Cardiac fibroblast (primary cell): ENCODE measurements around the gene APOL6.
"Not testable (repeated sequence)": the region's sequence is repeated elsewhere in the genome, so short reads cannot be mapped to it uniquely, and the experiment has no call there.

Experiments used
- DNase-seq, 2 donors: peaks; one replicate each; pipeline versions ENCODE4 v3.0.0 to v3.0.0-alpha.2; 2010; ENCODE audit warnings: low read depth in 2 of 2
- H3K4me3 ChIP-seq, 2 donors: replicated peaks in 1 of 2; 1 replicate in 1 of 2; 2 replicates in 1 of 2; pipeline ENCODE4 v1.5.1; 2011; ENCODE audit warnings: low read depth in 2 of 2, low read length in 2 of 2, mild to moderate bottlenecking in 2 of 2, moderate library complexity in 1 of 2
- TF ChIP-seq, protein P1 (sequence below): IDR thresholded peaks from one replicate; pipeline ENCODE4 v1.5.1; 2011; ENCODE audit warnings: low read depth, mild to moderate bottlenecking, low read length, inconsistent platforms

The APOL6 gene

GRCh38 chr22:35697142-35697541 is 48.9 kb downstream of the APOL6 start:
- TF ChIP-seq, protein P1, sequence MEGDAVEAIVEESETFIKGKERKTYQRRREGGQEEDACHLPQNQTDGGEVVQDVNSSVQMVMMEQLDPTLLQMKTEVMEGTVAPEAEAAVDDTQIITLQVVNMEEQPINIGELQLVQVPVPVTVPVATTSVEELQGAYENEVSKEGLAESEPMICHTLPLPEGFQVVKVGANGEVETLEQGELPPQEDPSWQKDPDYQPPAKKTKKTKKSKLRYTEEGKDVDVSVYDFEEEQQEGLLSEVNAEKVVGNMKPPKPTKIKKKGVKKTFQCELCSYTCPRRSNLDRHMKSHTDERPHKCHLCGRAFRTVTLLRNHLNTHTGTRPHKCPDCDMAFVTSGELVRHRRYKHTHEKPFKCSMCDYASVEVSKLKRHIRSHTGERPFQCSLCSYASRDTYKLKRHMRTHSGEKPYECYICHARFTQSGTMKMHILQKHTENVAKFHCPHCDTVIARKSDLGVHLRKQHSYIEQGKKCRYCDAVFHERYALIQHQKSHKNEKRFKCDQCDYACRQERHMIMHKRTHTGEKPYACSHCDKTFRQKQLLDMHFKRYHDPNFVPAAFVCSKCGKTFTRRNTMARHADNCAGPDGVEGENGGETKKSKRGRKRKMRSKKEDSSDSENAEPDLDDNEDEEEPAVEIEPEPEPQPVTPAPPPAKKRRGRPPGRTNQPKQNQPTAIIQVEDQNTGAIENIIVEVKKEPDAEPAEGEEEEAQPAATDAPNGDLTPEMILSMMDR = no peak
- DNase-seq = no peak
- H3K4me3 ChIP-seq = no peak overlapping the region

DNA sequence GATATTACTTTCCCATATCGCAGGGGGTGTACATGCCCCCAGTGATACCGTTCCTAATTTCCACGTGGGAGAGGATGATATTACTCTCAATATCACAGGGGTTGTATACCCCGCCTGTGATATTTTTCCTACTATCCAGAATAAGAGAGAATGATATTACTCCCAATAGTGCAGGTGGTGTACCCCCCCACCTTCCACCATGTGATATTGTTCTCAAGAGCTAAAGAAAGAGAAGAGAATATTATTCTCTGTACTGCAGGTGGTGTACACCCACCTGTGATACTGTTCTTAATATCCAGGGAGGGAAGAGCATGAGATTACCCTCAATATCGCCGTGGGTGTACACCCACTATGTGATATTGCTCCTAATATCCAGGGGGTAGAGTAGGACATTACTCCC is 51.6 kb downstream of the APOL6 start:
- DNase-seq, H3K4me3 ChIP-seq: not testable (repeated sequence)

DNA sequence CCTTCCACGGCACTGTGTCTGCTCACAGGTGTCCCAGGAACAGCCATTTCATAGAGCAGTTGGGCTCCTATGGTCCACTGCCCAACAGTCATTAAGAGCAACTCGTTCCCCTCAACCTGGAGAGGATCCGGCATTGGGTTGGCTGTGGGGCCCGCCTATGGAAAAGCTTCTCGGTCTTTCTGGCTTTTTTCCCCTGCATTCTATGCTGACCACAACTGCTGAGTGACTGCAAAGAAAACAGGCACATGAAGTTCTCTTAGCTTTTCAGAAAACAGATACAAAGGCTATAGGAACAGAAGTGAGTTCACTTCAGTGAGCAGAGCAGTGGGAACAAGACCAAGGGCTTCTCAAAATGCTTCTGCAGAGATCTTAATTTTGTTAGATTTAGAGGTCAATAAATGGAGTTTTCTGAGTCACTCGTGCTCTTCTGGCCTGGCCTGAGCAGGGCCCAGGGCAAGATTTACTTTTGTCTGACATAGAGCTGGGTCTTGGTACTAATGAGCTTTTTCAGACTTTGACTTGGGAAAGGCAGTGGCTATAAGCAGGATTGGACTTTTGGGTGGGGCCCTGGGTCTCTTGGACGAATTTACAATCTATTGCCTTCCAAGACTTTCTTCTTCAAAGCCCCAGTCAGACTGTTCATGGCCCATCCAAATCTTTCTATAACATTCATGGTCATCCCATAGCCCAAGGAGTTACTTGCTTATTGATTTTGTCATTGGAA is 55.8 kb downstream of the APOL6 start:
- TF ChIP-seq, protein P1 = no peak
- H3K4me3 ChIP-seq = no peak overlapping the region
- peak in 1 of 2 donors; percentile 38 for DNase-seq

DNA sequence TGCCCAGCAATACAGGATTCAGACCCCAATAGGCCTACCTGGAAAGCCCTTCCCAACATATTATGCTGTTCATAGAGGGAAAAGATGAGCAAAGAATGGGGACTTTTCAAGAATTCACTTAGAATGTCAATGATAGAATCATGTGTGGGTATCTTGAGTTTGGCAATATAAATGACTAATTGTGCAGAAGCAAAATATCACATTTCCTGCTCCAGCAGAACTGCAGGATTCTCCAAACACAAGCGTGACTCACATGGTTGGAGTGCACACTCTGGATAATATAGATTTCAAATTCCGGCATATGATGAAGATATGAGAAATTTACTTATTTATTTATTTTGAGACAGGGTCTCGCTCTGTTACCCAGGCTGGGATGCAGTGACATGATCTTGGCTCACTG is 56.9 kb downstream of the APOL6 start:
- DNase-seq = peak; percentile 84 to 88
- no peak overlapping the region for H3K4me3 ChIP-seq

GRCh38 chr22:35708453-35708852 is 60.2 kb downstream of the APOL6 start:
- no peak overlapping the region for H3K4me3 ChIP-seq
- peak; percentile 34 to 60 for DNase-seq
- TF ChIP-seq, protein P1 = no peak

More for the DNA sequence above, 56.9 kb downstream of the APOL6 start:
- TF ChIP-seq, protein P1 = no peak

DNA sequence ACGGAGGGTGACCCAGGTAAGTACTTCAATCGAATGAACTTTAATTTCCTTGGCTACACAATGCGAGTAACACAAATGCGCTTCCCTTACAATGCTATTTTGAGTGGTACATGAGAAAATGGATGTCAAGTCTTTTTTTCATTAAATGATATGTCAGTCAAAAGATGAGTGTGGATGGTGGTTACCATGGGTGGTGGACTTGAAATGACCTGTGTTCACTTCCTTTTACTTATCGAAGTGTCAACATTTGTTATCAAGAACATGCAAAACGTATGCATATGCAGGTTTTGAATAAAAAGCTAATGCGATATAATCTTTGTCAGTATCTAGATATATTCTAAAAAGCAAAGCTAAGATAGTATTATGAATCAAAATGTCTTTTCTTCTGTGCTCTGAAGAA is 60.7 kb downstream of the APOL6 start:
- DNase-seq = no peak
- no peak overlapping the region for H3K4me3 ChIP-seq
- TF ChIP-seq, protein P1 = no peak

GRCh38 chr22:35711336-35711735 is 63.1 kb downstream of the APOL6 start:
- TF ChIP-seq, protein P1 = no peak
- DNase-seq = no peak
- H3K4me3 ChIP-seq = no peak overlapping the region
